K562 (cell line): Measurements from ENCODE around the gene VPS16. TPM values are rescaled to one million over a fixed set of nuclear protein-coding genes. Genes with fewer than 3 reads are reported as not detected.

Experiments
- ATAC-seq: fragments of 200-7000 bp; cut with Tn5 transposase; 3 replicates; pipeline ENCODE4 v1.9.1; 2020; ENCODE audit warnings: moderate library complexity
- BruUV-seq: library from RNA; stranded (reverse); fragments of 400-500 nt; replicated peaks from 2 replicates; lab custom pipeline; 2021; lab: Mats Ljungman, UMichigan
- CTCF ChIA-PET: fragments of 300-600 bp; formaldehyde crosslinking; extraction: SDS; loops from one replicate; lab custom pipeline; 2021; ENCODE audit warnings: low intra/inter-chr PET ratio; lab: Yijun Ruan, JAX
- POLR2A ChIA-PET: fragments of 300-600, 350-650 bp; sonication (Branson Sonifier 250); formaldehyde crosslinking; extraction: SDS; loops from one replicate; lab custom pipeline; 2021; ENCODE audit warnings: antibody characterized with exemption, inconsistent platforms; lab: Yijun Ruan, JAX
- DNase-seq, 4 experiments: peaks; one replicate each; pipeline versions ENCODE4 v3.0.0 to v3.0.0-alpha.2; 2011 to 2018; ENCODE audit warnings: low spot score in 3 of 4, mixed read lengths in 3 of 4; ENCODE audit errors: extremely low read depth in 1 of 4
- FAIRE-seq: peaks from 2 replicates; lab custom pipeline; 2011; peaks lifted over from hg19 to GRCh38; lab: Jason Lieb, UNC
- H2AFZ ChIP-seq: 2 replicates; pipeline ENCODE4 v1.6.0; 2011; ENCODE audit warnings: low read depth, low read length, control low read depth, inconsistent platforms
- H3K27ac ChIP-seq: fragments of 200-600 bp; 3 replicates; pipeline ENCODE4 v1.8.0; 2011; ENCODE audit warnings: low read depth, mild to moderate bottlenecking, control low read depth, inconsistent platforms, low read length, moderate library complexity, mixed read lengths; ENCODE audit errors: extremely low read depth
- H3K27me3 ChIP-seq, 2 experiments: fragments of 300-600 bp in 1 of 2; 2 replicates in 1 of 2; 3 replicates in 1 of 2; pipeline versions ENCODE4 v1.6.0 to v1.8.0; 2011; ENCODE audit warnings: inconsistent platforms in 2 of 2, low read length in 2 of 2, mild to moderate bottlenecking in 1 of 2, mixed read lengths in 1 of 2, moderate library complexity in 1 of 2; ENCODE audit not compliant: control insufficient read depth in 2 of 2, insufficient read depth in 2 of 2
- H3K36me3 ChIP-seq: fragments of 300-600 bp; 3 replicates; pipeline ENCODE4 v1.8.0; 2011; ENCODE audit warnings: mild to moderate bottlenecking, low read length, inconsistent platforms; ENCODE audit not compliant: control insufficient read depth, insufficient read depth
- H3K4me1 ChIP-seq, 2 experiments: fragments of 200-600 bp in 1 of 2; replicated peaks in 1 of 2; 2 replicates in 1 of 2; 3 replicates in 1 of 2; pipeline versions ENCODE4 v1.5.1 to v1.8.0; 2011; ENCODE audit warnings: inconsistent platforms in 2 of 2, low read length in 2 of 2, mild to moderate bottlenecking in 1 of 2, mixed read lengths in 1 of 2, moderate library complexity in 1 of 2; ENCODE audit not compliant: control insufficient read depth in 2 of 2, insufficient read depth in 2 of 2
- H3K4me2 ChIP-seq: 2 replicates; pipeline ENCODE4 v1.6.1; 2011; ENCODE audit warnings: low read length, control low read depth, inconsistent platforms, mixed read lengths; ENCODE audit not compliant: insufficient read depth
- H3K4me3 ChIP-seq: fragments of 200-600 bp; sonication (generic), shearing (Covaris generic); 2 replicates; pipeline ENCODE4 v1.5.1; 2016; ENCODE audit warnings: control low read depth, inconsistent platforms
- H3K79me2 ChIP-seq: fragments of 200-600 bp; 3 replicates; pipeline ENCODE4 v1.8.0; 2011; ENCODE audit warnings: low read length, inconsistent platforms; ENCODE audit not compliant: control insufficient read depth, insufficient read depth
- H3K9ac ChIP-seq, 2 experiments: 2 replicates each; pipeline versions ENCODE4 v1.6.0 to v1.6.1; 2011; ENCODE audit warnings: low read depth in 2 of 2, low read length in 2 of 2, control low read depth in 1 of 2, inconsistent platforms in 1 of 2, mild to moderate bottlenecking in 1 of 2, mixed read lengths in 1 of 2; ENCODE audit not compliant: insufficient read depth in 1 of 2
- H3K9me1 ChIP-seq: one replicate; pipeline ENCODE4 v1.6.0; 2011; ENCODE audit warnings: inconsistent platforms, mild to moderate bottlenecking, low read length, moderate library complexity; ENCODE audit not compliant: control insufficient read depth, insufficient read depth
- H3K9me3 ChIP-seq: replicated peaks from 2 replicates; pipeline ENCODE4 v1.5.1; 2011; ENCODE audit warnings: low read depth, low read length, inconsistent platforms; ENCODE audit not compliant: control insufficient read depth, insufficient read depth
- H4K20me1 ChIP-seq: replicated peaks from 2 replicates; pipeline ENCODE4 v1.6.1; 2011; ENCODE audit warnings: low read length, inconsistent platforms, mixed read lengths; ENCODE audit not compliant: control insufficient read depth, insufficient read depth
- CBFA2T2 ChIP-seq: fragments of 450-650 bp; conservative IDR thresholded peaks from 2 replicates; pipeline ENCODE4 v1.6.1; 2017; ENCODE audit warnings: mild to moderate bottlenecking
- EHMT2 ChIP-seq: fragments of 450-650 bp; IDR thresholded peaks from 2 replicates; pipeline ENCODE4 v1.6.1; 2018; ENCODE audit warnings: antibody characterized with exemption
- ELF1 ChIP-seq: fragments of 200-800 bp; sonication (Bioruptor generic); IDR thresholded peaks from 2 replicates; pipeline ENCODE4 v1.6.1; 2016; ENCODE audit warnings: missing genetic modification characterization, missing compliant biosample characterization
- GABPB1 ChIP-seq: sonication (generic); formaldehyde crosslinking; IDR thresholded peaks from 2 replicates; pipeline ENCODE4 v1.8.0; 2022; ENCODE audit warnings: mild to moderate bottlenecking, missing genetic modification reagents
- GTF2E2 ChIP-seq: fragments of 200-800 bp; sonication (Bioruptor generic); IDR thresholded peaks from 2 replicates; pipeline ENCODE4 v1.6.1; 2016; ENCODE audit warnings: missing genetic modification characterization, missing compliant biosample characterization
- KLF6 ChIP-seq: fragments of 250-450 bp; sonication (Bioruptor Pico); IDR thresholded peaks from 2 replicates; pipeline ENCODE4 v1.4.0; 2020; ENCODE audit warnings: mild to moderate bottlenecking, moderate library complexity, borderline replicate concordance
- LARP7 ChIP-seq: fragments of 450-650 bp; IDR thresholded peaks from 2 replicates; pipeline ENCODE4 v1.6.1; 2016
- MEIS2 ChIP-seq: fragments of 450-650 bp; IDR thresholded peaks from 2 replicates; pipeline ENCODE4 v1.6.1; 2014; ENCODE audit warnings: mild to moderate bottlenecking; ENCODE audit not compliant: partially characterized antibody
- NR1H2 ChIP-seq: sonication (generic); formaldehyde crosslinking; IDR thresholded peaks from 2 replicates; pipeline ENCODE4 v1.4.0; 2020; ENCODE audit warnings: mild to moderate bottlenecking, missing genetic modification reagents
- PYGO2 ChIP-seq: fragments of 450-650 bp; IDR thresholded peaks from 2 replicates; pipeline ENCODE4 v1.6.1; 2016; ENCODE audit warnings: mild to moderate bottlenecking, missing genetic modification characterization, moderate library complexity, missing compliant biosample characterization
- SRSF1 ChIP-seq: fragments of 200-400 bp; formaldehyde crosslinking; IDR thresholded peaks from 2 replicates; pipeline ENCODE4 v1.6.1; 2017; ENCODE audit warnings: mild to moderate bottlenecking, low read depth, low read length, moderate library complexity
- STAG1 ChIP-seq: sonication (generic); formaldehyde crosslinking; IDR thresholded peaks from 2 replicates; pipeline ENCODE4 v1.5.0; 2020; ENCODE audit warnings: missing genetic modification reagents, borderline replicate concordance
- TCF3 ChIP-seq: sonication (generic); formaldehyde crosslinking; IDR thresholded peaks from 2 replicates; pipeline ENCODE4 v1.4.0; 2020; ENCODE audit warnings: mild to moderate bottlenecking, missing genetic modification reagents
- ZC3H4 ChIP-seq: sonication (generic); formaldehyde crosslinking; IDR thresholded peaks from 2 replicates; pipeline ENCODE4 v1.9.0; 2021; ENCODE audit warnings: missing genetic modification reagents, borderline replicate concordance
- ZNF263 ChIP-seq: sonication (generic); formaldehyde crosslinking; IDR thresholded peaks from 2 replicates; pipeline ENCODE4 v1.8.0; 2022; ENCODE audit warnings: mild to moderate bottlenecking, missing genetic modification reagents, borderline replicate concordance
- ZNF384 ChIP-seq: IDR thresholded peaks from 2 replicates; pipeline ENCODE4 v1.6.1; 2012; ENCODE audit warnings: low read depth, low read length, improper control_type of control experiment
- ZNF507 ChIP-seq: conservative IDR thresholded peaks from 2 replicates; pipeline ENCODE4 v1.6.1; 2017; ENCODE audit warnings: missing genetic modification characterization, missing compliant biosample characterization
- WGBS: fragments of 100-300 bp; shearing (Covaris generic); methylation state at CpG from one replicate; pipeline ENCODE4 v1.1.6; 2016; ENCODE audit warnings: low coverage, mixed read lengths; ENCODE audit not compliant: insufficient coverage; ENCODE audit errors: missing lambda C conversion rate; 5-methylcytosine and 5-hydroxymethylcytosine counted together
- in situ Hi-C: fragments of 300-500 bp; cut with MboI; formaldehyde crosslinking; loops from 4 replicates; pipeline ENCODE4 v1.15.0; 2018; ENCODE audit warnings: inconsistent platforms, mixed read lengths
- intact Hi-C: fragments of 100-400 bp; cut with micrococcal nuclease; formaldehyde crosslinking; loops from 2 replicates; pipeline ENCODE4 v1.14.2; 2022
- polyA plus RNA-seq, 8 experiments: library from polyadenylated mRNA; depleted of rRNA in 4 of 8; stranded (reverse) in 5 of 8; unstranded in 3 of 8; fragments of >200 nt; fragmentation: Nextera tagmentation in 2 of 8; fragmentation: Illumina TruSeq in 1 of 8; extraction: Ambion mirVana in 2 of 8; extraction: Trizol in 1 of 8; gene quantifications; 2 replicates each; pipeline versions ENCODE4 v1.2.1 to v1.2.3, GENCODE V29; 2011 to 2014; ENCODE audit warnings: inconsistent platforms in 1 of 8, missing spikeins in 1 of 8
- total RNA-seq, 7 experiments: library from RNA; depleted of rRNA in 6 of 7; stranded (reverse); fragments of >200 nt in 6 of 7; fragmentation: Illumina TruSeq in 2 of 7; extraction: Trizol in 2 of 7; gene quantifications; 2 replicates each; pipeline versions ENCODE4 v1.2.1 to v1.2.3, GENCODE V29; 2011 to 2021; ENCODE audit warnings: low replicate concordance in 1 of 7
- TF ChIP-seq, protein P1 (sequence below): sonication (generic); formaldehyde crosslinking; IDR thresholded peaks from 2 replicates; pipeline ENCODE4 v1.8.0; 2022; ENCODE audit warnings: missing genetic modification reagents, mild to moderate bottlenecking, borderline replicate concordance
- TF ChIP-seq, protein P2 (sequence below), 2 experiments: fragments of 450-650 bp; conservative IDR thresholded peaks; 2 replicates each; pipeline ENCODE4 v1.6.1; 2017; ENCODE audit warnings: mild to moderate bottlenecking in 2 of 2, moderate library complexity in 2 of 2
- TF ChIP-seq, protein P3 (sequence below): sonication (generic); formaldehyde crosslinking; IDR thresholded peaks from 2 replicates; pipeline ENCODE4 v1.8.0; 2022; ENCODE audit warnings: missing genetic modification reagents, mild to moderate bottlenecking, moderate library complexity, borderline replicate concordance

Gene VPS16
- total and polyA plus RNA-seq, 9 of the 15 experiments (the other 6 are each of a cell fraction or from before 2014, with no cell fraction given), result 6.8 to 24.7 (median 14.0) TPM

DNA sequence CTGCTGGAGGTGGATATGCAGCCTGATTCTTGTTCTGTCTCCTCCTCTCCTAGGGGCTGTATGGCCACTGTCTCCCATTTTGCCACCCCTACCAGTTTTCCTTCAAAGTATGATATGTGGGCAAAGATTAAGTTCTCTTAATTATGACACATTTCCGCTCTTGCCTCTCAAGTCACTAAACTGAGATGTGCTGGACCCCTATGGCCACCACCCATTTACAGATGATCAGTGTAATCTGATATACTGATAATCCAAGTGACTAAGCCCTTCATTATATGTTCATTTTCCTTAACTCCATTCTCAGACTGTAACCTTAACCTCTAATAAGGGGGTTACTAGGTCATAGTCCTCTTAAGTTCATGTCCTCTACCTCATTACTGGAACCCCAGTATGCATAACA lies 26.5 kb upstream of the VPS16 start (continued):
- no peak for TF ChIP-seq MEIS2
- TF ChIP-seq NR1H2 (CRISPR knock-in tag), result no peak

DNA sequence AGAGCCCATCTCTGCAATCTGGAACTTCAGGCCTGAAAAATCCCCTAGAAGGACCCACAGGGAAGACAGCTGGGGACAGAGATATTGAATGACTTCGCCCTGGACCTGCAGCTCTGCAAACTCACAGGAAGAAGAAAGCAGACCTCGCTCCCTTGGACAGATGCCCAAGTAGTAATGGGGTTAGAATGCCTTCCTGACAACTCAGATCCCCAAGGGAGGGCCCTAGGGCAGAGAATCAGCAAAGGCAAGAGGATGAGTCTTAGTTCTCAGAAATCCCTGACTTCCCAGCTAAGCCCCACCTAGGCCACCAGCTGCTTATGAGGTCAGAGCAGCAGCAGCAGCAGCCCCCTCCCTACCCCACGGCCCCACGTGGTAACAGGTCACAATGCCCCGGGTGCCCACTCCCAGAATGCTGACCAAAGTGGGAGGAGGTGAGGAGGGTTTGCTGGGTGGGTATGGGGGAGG lies 25.9 kb upstream of the VPS16 start, which contains the start of gene C20orf141:
Gene C20orf141 (plus strand): TSS at position 401 of the 465 bp plus-strand sequence. CDS start 198 bp downstream, outside the sequence.
- Histone ChIP-seq H3K9me1 (peaks cover 3% of the 10 kb centered on the region), H3K9me3 (0 out of 2 replicates have a peak, but pooled peaks cover 2% of the 10 kb centered on the region), H3K36me3 (no peaks in the 10 kb centered on the region), H3K4me1 (peaks cover under 1 to 18% of the 10 kb centered on the region in 2 experiments; a peak in 4 of 5 replicates), H4K20me1 (no peaks in the 10 kb centered on the region), H3K9ac (peak within 1 kb of the TSS in 1 of 2 experiments; percentile 45; a peak in 1 of 4 replicates), H3K4me3 (no peak within 1 kb of the TSS), H2AFZ (no peak within 1 kb of the TSS), H3K27ac (no peak within 1 kb of the TSS), H3K79me2 (no peaks in the 10 kb centered on the region), H3K4me2 (no peak within 1 kb of the TSS), H3K27me3 (no peaks in the 10 kb centered on the region)
- DNase-seq (peak in 2 of 4 experiments; percentile 35 to 68), ATAC-seq (peak; percentile 57), FAIRE-seq (peak; percentile 58)
- WGBS, result 3% methylated on average over 5 of the region's 5 CpGs
- POLR2A ChIA-PET, result interaction anchor here (0.7 kb wide), 1 partner anchor 10 kb away, joined by 3 read pairs; no protein-coding TSS in a partner anchor
- BruUV-seq, result no TSS peak
- in situ Hi-C loops, result no loop called here
- CTCF ChIA-PET, result no interaction called here
- intact Hi-C loops, result no loop called here
- TF ChIP-seq, protein P1, sequence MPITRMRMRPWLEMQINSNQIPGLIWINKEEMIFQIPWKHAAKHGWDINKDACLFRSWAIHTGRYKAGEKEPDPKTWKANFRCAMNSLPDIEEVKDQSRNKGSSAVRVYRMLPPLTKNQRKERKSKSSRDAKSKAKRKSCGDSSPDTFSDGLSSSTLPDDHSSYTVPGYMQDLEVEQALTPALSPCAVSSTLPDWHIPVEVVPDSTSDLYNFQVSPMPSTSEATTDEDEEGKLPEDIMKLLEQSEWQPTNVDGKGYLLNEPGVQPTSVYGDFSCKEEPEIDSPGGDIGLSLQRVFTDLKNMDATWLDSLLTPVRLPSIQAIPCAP (CRISPR knock-in tag), result no peak
- TF ChIP-seq CBFA2T2 (peak; percentile 55), LARP7 (no peak), ZNF507 (no peak), STAG1 (CRISPR knock-in tag) (no peak), TCF3 (CRISPR knock-in tag) (peak; percentile 78), SRSF1 (no peak), ZC3H4 (CRISPR knock-in tag) (no peak), ELF1 (tag) (no peak), ZNF384 (no peak), EHMT2 (no peak), ZNF263 (CRISPR knock-in tag) (no peak), PYGO2 (no peak), KLF6 (CRISPR knock-in tag) (no peak), GTF2E2 (tag) (no peak), GABPB1 (CRISPR knock-in tag) (no peak)
- TF ChIP-seq, protein P2, sequence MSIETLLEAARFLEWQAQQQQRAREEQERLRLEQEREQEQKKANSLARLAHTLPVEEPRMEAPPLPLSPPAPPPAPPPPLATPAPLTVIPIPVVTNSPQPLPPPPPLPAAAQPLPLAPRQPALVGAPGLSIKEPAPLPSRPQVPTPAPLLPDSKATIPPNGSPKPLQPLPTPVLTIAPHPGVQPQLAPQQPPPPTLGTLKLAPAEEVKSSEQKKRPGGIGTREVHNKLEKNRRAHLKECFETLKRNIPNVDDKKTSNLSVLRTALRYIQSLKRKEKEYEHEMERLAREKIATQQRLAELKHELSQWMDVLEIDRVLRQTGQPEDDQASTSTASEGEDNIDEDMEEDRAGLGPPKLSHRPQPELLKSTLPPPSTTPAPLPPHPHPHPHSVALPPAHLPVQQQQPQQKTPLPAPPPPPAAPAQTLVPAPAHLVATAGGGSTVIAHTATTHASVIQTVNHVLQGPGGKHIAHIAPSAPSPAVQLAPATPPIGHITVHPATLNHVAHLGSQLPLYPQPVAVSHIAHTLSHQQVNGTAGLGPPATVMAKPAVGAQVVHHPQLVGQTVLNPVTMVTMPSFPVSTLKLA (conservative IDR thresholded peaks at IDR 0.05), result 0 out of 4 replicates have a peak, but pooled peaks of 1 of the 2 experiments have one; percentile 33
- TF ChIP-seq, protein P3, sequence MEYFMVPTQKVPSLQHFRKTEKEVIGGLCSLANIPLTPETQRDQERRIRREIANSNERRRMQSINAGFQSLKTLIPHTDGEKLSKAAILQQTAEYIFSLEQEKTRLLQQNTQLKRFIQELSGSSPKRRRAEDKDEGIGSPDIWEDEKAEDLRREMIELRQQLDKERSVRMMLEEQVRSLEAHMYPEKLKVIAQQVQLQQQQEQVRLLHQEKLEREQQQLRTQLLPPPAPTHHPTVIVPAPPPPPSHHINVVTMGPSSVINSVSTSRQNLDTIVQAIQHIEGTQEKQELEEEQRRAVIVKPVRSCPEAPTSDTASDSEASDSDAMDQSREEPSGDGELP (CRISPR knock-in tag), result peak; percentile 47; the same call in 1 of the 2 replicates
